ENCODE measurements around the gene GSG1L. TPM values are rescaled to one million over a fixed set of nuclear protein-coding genes. Genes with fewer than 3 reads are reported as not detected.

Gene GSG1L
- total and polyA plus RNA-seq, 2 of the 13 experiments (the other 11 are each of a cell fraction or from before 2014, with no cell fraction given) = not detected

DNA sequence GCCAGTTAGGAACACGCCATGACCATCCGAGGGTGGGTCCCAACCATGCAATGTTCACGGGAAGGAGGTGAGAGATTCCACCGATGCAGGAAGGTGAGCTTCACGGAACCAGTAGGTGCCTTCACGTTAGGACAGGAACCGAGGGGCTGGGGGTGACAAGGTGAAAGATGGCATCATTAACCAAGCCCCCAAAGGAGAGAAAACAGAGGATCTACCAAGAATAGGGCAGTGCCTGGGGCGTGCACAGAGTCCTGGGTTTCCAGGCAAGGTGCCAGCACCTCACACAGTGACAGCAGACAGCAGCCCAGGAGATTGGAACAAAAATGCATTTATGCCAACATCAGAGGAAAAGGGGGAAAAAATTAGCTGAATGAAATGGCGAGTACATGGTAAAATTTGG is 137.9 kb downstream of the GSG1L start:
- Histone ChIP-seq H3K27ac (ENCODE audit: extremely low read length, insufficient read depth, low read length) (no peak overlapping the region), H3K4me2 (ENCODE audit: low read depth, low read length) (no peak overlapping the region), H3K9ac (ENCODE audit: insufficient read depth, low read depth, low read length) (no peak overlapping the region), H3K27me3 (ENCODE audit: control insufficient read depth in 1 of 2, insufficient read depth in 2 of 2, low read length in 2 of 2) (peaks cover 2 to 14% of the 10 kb centered on the region in 2 experiments; a peak in 2 of 5 replicates), H3K4me3 (replicated peaks in 1 of 3; ENCODE audit: insufficient read depth in 1 of 3, low read depth in 2 of 3, low read length in 3 of 3) (no peak overlapping the region), H3K9me3 (ENCODE audit: low read length) (no peaks in the 10 kb centered on the region), H3K79me2 (ENCODE audit: insufficient read depth, low read length) (no peaks in the 10 kb centered on the region), H3K36me3 (replicated peaks in 1 of 2; ENCODE audit: control insufficient read depth in 1 of 2, insufficient read depth in 2 of 2, low read length in 2 of 2) (no peaks in the 10 kb centered on the region), H2AFZ (ENCODE audit: low read length) (no peak overlapping the region), H3K4me1 (ENCODE audit: insufficient read depth, low read length) (no peaks in the 10 kb centered on the region), H4K20me1 (ENCODE audit: insufficient read depth, low read length) (no peaks in the 10 kb centered on the region; the same call in 1 of the 2 replicates)
- in situ Hi-C loops (cut with HindIII; ENCODE audit: extremely low pct_ligation_motif_present, low pct_unique_long_range_greater_than_20kb) = no loop called here
- intact Hi-C loops (cut with micrococcal nuclease; ENCODE audit: unreplicated experiment) = no loop called here
- no peak for ATAC-seq
- ChIA-PET POLR2A (no interaction called here), CTCF (ENCODE audit: low intra/inter-chr PET ratio, low total read pairs) (no interaction called here)
- TF ChIP-seq PTBP1 (IDR thresholded peaks at IDR 0.05; ENCODE audit: low read depth, low read length, poor library complexity, severe bottlenecking) (no peak), ATF1 (CRISPR knock-in tag; IDR thresholded peaks at IDR 0.05) (no peak), RFX1 (IDR thresholded peaks at IDR 0.05) (no peak), ZNF768 (CRISPR knock-in tag; IDR thresholded peaks at IDR 0.05) (no peak), GABPB1 (CRISPR knock-in tag; IDR thresholded peaks at IDR 0.05) (no peak), ZNF382 (CRISPR knock-in tag; IDR thresholded peaks at IDR 0.05; ENCODE audit: borderline replicate concordance) (no peak), PCBP2 (optimal IDR thresholded peaks at IDR 0.05; ENCODE audit: low read depth, low read length, poor library complexity, severe bottlenecking) (no peak), SMAD3 (CRISPR knock-in tag; IDR thresholded peaks at IDR 0.05) (no peak), TOE1 (CRISPR knock-in tag; IDR thresholded peaks at IDR 0.05) (no peak), HHEX (CRISPR knock-in tag; IDR thresholded peaks at IDR 0.05) (no peak)
- TF ChIP-seq, protein P1, sequence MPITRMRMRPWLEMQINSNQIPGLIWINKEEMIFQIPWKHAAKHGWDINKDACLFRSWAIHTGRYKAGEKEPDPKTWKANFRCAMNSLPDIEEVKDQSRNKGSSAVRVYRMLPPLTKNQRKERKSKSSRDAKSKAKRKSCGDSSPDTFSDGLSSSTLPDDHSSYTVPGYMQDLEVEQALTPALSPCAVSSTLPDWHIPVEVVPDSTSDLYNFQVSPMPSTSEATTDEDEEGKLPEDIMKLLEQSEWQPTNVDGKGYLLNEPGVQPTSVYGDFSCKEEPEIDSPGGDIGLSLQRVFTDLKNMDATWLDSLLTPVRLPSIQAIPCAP (CRISPR knock-in tag; IDR thresholded peaks at IDR 0.05; ENCODE audit: low read depth) = no peak
- TF ChIP-seq, protein P2, sequence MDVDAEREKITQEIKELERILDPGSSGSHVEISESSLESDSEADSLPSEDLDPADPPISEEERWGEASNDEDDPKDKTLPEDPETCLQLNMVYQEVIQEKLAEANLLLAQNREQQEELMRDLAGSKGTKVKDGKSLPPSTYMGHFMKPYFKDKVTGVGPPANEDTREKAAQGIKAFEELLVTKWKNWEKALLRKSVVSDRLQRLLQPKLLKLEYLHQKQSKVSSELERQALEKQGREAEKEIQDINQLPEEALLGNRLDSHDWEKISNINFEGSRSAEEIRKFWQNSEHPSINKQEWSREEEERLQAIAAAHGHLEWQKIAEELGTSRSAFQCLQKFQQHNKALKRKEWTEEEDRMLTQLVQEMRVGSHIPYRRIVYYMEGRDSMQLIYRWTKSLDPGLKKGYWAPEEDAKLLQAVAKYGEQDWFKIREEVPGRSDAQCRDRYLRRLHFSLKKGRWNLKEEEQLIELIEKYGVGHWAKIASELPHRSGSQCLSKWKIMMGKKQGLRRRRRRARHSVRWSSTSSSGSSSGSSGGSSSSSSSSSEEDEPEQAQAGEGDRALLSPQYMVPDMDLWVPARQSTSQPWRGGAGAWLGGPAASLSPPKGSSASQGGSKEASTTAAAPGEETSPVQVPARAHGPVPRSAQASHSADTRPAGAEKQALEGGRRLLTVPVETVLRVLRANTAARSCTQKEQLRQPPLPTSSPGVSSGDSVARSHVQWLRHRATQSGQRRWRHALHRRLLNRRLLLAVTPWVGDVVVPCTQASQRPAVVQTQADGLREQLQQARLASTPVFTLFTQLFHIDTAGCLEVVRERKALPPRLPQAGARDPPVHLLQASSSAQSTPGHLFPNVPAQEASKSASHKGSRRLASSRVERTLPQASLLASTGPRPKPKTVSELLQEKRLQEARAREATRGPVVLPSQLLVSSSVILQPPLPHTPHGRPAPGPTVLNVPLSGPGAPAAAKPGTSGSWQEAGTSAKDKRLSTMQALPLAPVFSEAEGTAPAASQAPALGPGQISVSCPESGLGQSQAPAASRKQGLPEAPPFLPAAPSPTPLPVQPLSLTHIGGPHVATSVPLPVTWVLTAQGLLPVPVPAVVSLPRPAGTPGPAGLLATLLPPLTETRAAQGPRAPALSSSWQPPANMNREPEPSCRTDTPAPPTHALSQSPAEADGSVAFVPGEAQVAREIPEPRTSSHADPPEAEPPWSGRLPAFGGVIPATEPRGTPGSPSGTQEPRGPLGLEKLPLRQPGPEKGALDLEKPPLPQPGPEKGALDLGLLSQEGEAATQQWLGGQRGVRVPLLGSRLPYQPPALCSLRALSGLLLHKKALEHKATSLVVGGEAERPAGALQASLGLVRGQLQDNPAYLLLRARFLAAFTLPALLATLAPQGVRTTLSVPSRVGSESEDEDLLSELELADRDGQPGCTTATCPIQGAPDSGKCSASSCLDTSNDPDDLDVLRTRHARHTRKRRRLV (CRISPR knock-in tag; IDR thresholded peaks at IDR 0.05) = no peak
- TF ChIP-seq, protein P3, sequence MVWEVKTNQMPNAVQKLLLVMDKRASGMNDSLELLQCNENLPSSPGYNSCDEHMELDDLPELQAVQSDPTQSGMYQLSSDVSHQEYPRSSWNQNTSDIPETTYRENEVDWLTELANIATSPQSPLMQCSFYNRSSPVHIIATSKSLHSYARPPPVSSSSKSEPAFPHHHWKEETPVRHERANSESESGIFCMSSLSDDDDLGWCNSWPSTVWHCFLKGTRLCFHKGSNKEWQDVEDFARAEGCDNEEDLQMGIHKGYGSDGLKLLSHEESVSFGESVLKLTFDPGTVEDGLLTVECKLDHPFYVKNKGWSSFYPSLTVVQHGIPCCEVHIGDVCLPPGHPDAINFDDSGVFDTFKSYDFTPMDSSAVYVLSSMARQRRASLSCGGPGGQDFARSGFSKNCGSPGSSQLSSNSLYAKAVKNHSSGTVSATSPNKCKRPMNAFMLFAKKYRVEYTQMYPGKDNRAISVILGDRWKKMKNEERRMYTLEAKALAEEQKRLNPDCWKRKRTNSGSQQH (CRISPR knock-in tag; IDR thresholded peaks at IDR 0.05; ENCODE audit: low read depth) = no peak
- WGBS (ENCODE audit: low lambda C conversion rate) = 8% methylated on average over 9 of the region's 9 CpGs
- BruUV-seq (replicated peaks) = no TSS peak
- no peak for DNase-seq (ENCODE audit: low spot score)
- no peak for FAIRE-seq

All from HepG2 (cell line).